ENCODE results near the gene GPR157.

DNA sequence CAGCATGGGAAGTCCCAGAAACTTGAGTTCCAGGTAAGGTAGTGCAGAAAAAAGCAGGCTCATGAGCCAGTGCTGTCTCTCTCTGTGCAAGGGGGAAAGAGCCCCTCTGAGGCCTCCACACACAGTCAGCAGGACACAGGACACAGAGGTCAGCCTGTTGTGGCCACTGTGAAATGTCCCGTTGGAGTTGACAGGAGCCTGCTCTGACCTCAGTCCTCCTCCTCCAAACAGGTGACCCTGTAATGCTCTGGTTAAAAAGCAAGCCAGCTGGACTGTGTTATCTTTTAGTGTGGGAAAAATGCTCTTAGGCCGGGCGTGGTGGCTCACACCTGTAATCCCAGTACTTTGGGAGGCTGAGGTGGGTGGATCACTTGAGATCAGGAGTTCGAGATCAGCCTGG lies 24.2 kb upstream of the GPR157 start:
- TF ChIP-seq POLR2A (IDR thresholded peaks at IDR 0.05; ENCODE audit: low read depth, low read length): no peak
- TF ChIP-seq SPI1 (IDR thresholded peaks at IDR 0.05; ENCODE audit: low read depth, low read length): no peak
- no peak for TF ChIP-seq POLR2AphosphoS5 (IDR thresholded peaks at IDR 0.05; ENCODE audit: low read depth, low read length)
